Amniotic epithelial cell (primary cell): Measurements from ENCODE around the gene ITGAL.

ENCODE experiments used
- DNase-seq: peaks from one replicate; pipeline ENCODE4 v3.0.0-alpha.2; 2010; ENCODE audit warnings: low read depth

The ITGAL gene

DNA sequence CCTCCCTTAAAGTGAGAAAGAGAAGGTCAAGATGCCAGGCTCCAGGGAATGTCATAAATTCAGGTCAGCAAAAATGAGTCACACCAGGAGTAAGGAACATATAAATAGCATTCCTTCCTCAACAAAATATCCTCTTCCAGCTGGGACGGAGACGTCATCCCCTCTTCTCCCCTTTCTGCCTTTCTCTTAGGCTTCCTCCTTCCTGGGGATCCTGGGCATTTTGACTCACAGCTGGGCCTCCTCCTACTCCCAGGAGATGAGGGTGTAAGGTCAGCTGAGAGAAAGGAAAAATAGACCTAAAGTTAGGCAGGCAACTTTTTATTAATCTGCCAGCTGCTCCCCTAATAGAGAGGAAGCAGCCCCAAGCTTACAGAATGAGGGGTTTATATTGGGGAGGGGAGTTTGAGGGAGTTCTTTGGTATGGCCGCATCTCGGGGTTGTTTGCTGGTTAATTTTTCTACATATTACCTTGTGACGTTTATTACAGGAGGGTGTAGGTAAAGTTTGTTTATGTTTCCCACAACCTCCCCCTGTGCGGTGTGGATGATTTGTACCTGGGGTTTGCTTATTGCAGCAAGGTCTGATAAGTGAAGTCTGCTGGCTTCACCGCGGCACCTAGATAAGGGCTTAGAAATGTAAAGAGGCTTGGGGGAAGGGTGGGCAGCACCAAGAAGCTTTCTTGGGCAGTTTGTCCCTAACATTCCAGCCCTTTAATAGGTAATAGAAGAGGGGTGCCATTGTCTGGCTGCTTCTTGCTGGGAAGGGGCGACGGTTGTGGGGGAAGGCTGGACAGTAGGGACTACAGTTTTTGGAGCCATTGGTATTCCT lies 69.2 kb downstream of the ITGAL start:
- DNase-seq, result peak; percentile 89

DNA sequence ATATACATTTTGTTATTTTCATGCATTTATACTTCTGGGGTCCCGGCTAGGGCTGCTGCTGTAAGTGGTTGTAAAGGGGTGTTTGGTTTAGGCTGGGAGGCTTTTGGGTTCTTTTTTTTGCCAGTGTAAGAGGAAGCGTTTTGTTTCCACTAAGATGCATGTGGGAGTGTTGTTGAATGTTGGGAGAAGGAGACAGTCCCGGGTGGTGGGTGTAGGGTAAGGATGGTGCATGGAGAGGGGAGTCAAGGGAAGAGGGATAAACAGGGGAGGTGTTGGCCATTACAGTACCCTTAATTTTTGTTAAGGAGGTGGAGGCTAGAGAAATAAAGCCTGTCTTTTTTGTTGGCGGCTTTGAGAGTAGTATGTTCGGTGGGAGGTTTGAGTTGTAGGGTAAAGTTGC lies 70.5 kb downstream of the ITGAL start:
- no peak for DNase-seq

DNA sequence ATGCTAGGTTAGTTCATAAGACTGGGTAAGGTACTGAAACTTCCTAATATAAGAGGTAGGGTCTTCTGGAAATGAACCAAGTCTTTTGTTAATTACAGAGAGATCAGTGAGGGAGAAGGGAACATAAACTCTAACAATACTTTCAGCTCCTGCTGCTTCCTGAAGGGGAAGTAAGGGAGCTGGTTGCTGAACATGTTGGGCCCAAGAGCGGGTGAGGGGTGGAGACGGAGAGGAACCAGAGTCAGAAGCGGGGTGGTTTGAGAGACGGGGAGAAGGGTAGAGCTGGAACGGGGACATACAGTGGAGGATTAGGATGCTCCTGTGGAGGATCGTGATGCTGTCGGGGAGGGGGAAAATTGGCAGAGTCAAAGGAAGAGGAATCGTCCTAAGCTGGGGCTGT lies 73.6 kb downstream of the ITGAL start:
- DNase-seq, result no peak

DNA sequence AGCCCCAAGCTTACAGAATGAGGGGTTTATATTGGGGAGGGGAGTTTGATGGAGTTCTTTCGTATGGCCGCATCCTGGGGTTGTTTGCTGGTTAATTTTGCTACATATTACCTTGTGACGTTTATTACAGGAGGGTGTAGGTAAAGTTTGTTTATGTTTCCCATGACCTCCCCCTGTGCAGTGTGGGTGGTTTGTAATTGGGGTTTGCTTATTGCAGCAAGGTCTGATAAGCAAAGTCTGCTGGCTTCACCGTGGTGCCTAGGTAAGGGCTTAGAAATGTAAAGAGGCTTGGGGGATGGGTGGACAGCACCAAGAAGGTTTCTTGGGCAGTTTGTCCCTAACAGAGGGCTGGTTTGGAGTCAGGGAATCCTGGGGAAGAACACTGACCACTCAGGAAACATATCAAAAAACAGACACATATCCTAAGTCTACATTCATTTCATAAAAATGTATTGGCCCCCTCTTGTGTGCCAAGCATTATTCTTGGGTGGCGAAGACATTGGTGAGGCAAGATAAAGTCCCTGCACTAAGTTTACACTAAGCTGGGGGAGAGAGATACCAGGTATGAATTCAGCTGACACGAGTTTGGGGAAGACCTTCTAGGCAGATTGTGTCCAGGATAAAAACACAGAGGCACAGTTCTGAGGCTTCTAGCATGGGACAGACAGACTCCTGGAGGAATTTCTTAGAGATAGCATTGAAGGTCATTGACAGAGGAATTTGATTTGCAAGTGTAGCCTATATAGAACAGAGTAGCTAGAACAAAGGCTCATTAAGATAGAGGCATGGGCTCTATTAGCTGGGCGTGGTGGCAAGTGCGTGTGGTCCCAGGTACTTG lies 76.1 kb downstream of the ITGAL start:
- peak; percentile 39 for DNase-seq

DNA sequence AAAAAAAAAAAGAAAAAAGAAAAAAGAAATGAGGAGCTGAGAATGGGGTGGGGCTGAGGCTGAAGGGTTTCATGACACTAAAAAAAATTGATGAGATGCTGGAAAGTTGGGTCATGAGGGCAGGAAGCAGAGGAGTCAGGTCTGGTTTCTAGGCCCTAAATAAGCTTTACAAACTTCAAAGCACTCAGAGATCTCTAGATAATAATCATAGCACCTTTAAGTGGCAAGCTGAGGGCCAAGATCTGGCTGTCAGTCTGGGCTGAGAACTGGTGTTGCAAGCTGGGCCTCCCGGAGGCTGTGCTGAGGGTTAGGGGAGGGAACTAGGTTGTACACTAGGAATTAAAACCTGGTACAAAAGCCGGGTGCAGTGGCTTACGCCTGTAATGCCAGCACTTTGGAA lies 79.2 kb downstream of the ITGAL start:
- DNase-seq, result peak; percentile 43

DNA sequence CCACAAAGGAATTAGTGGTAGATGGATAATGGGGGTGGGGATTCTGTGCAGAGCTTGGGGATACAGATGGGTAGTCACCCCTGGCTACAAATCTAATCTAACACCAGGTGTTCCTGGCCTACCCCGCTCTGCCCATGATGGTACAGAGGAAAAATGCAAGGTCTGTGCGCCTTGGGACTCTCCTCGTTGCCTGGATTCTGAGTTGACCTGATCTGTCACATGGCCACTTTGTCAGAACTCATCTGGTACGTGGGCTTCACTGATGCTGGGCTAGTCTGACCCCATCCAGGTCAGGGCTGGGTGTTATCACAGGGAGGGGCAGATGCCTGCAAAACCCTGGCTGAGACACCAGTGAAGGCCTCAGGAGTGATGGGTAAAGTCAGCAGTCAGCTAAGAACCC lies 80.4 kb downstream of the ITGAL start:
- DNase-seq, result no peak

DNA sequence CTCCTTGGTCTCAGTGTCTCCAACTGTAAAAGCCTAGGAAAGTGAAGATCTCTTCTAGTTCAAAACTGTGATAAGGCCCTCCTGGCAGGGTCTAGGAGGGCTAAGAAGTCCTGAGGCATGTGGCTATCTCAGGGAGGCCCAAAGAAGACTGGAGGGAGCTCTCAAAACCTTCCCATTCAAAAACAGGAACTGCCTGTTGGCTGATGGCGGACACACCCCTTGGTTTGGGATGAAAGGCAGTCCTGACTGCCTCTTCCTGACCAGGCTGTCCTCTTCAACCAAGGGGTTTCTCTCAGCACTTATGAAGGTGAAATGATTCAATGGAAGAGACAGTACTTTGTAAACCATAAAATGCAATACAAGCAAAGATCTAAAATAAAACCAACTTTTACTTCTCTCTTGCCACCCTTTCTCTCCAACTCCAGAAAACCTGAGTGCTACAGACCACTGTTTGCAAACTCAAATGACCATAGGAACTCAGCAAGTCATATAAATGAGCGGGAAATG lies 80.9 kb downstream of the ITGAL start:
- DNase-seq, result no peak

DNA sequence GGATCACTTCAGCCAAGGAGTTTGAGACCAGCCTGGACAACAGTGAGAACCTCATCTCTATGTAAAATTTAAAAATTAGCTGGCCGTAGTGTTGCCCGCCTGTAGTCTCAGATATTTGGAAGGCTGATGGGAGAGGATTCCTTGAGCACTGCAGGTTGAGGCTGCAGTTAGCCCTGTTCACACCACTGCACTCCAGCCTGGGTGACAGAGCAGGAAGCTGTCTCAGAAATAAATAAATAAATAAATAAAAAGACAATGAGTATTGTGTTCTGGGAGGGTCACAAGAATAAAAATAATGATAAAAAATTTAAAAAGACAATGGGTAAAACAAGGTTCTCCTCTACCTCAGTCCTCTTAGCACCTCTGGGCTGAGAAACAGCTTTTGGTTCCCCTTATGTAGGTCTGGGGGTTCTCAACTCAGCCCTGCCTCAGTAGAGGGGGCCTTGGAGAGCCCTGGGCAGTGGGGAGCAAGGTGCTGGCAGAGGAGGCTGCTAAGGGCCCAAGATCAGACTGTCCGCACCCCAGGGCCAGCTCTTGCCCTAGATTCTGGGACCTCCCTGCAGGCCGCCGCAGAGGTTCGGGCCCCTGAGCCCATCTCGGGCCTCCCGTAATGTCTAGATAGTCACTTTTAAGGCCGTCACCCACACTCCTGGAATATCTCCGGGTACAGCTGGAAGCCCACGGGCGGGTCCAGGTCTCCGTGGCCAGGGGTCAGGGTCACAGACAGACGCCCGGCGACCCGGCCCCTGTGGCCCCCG lies 82.2 kb downstream of the ITGAL start:
- no peak for DNase-seq

DNA sequence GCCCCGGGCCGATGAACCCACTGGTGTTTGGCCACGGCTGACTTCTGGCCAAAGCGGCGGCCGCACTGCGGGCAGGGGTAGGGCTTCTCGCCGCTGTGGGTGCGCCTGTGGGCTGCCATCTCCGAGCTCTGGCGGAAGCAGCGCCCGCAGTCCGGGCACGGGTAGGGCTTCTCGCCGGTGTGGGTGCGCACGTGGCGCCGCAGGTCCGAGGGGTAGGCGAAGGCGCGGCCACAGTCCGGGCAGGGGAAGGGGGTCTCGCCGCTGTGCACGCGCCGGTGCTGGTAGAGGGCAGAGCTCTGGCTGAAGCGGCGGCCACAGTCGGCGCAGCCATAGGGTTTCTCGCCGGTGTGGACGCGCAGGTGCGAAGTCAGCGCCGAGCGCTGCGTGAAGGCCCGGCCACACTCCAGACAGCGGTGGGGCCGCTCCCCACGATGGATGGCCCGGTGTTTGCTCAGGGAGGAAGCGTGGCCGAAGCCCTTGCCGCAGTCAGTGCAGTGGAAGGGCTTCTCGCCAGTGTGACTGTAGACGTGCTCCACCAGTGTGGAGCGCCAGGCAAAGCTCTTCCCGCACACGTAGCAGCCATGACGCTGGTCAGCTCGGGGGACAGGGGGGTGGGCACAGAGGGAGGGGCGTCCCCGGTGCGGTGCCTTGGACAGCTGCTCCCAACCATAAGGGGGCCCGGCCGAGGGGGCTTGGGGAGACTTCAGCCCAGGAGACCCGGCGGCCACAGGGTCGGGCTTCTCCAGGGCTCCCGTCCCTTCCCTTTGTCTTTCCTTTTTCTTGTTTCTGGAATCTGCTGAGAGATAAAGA lies 83.0 kb downstream of the ITGAL start:
- DNase-seq, result no peak

DNA sequence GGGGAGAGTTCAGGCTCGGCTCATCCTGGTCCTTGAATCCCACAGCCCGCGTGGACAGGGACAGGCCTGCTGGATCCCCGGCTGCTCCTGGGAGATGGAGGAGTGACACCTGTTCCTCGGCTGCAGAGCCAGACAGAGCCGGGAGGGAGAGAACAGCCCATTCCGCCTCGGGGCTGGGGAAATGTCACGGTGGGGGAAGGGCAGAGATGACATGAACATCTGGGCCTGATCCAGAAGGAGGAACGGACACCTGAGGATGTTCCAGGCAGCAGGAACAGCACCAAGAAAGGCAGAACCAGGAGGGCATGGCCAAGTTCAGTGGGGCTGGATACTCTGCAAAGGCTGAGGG lies 83.6 kb downstream of the ITGAL start:
- no peak for DNase-seq

DNA sequence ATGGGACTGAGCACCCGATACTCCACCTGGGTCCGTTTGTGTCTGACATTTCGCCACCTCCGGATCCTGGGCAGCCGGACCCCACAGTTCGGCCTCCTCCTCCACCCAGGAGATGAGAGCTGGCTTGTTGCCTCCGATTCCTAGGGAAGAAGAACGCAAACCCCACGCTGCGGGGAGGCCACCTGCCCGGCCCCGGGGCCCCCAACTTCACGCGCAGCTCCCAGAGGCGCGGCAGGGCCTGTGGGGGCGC lies 85.1 kb downstream of the ITGAL start:
- DNase-seq, result no peak

DNA sequence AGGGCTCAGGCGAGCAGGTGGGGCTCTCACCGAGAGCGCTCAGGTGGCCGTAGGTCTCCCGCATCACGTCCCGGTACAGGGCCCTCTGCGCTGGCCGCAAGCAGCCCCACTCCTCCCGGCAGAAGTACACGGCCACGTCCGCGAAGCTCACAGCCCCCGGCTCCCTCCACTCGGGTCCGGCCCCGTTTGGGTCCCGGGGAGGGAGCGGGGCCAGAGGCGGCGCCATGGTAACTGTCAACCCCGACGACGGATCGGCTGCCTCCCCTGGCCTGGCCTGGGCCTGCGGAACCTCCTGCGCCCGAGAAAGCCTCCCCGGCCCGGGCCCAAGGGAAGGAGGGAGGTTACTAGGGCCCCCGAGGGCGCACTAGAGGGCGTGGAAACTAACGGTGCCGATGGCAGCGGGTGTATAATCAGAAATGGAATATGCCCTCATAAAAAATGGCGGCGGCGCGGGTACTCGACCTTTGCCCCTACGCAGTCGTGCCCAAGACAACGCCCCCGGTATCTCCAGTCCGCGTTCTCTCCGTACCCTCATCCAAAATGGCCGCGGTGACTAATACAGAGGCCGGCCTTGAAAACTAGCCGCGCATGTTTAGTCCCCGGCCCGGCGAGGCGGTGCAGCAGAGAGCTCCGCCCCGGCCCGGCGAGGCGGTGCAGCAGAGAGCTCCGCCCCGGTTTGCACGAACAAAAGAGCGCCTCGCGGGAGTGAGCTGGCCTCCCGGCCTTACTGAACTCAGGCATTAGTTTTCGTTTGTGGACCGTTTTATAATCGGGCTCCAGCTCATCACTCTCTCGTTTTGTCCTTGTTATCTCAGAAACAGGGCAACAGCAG lies 85.6 kb downstream of the ITGAL start, which contains the start of gene ZNF764:
TSS of gene ZNF764 (minus strand) at position 418 of the 832 bp plus-strand sequence. CDS start at position 226, 192 bp downstream.
- peak; percentile 98 for DNase-seq

DNA sequence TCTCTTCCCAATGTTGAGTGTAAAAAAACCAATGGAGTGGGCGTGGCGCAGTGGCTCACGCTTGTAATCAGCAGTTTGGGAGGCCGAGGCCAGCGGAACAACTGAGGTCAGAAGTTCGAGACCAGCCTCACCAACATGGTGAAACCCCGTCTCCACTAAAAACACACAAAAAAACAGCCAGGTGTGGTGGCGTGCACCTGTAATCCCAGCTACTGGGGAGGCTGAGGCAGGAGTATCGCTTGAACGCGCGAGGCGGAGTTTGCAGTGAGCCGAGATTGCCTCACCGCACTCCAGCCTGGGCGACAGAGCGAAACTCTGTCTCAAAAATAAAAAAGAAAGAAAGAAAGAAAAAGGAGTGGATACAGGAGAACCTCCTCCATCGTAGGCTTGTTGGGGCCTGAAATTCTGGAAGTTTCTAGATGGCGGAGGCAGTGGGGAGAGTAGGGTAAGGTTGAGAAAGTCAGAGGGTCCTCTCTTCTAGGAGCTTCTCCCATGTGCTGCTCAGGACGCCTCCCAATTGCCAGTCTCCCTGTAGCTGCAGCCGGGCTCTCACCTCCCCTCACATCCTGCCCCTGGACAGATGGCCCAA lies 86.3 kb downstream of the ITGAL start:
- no peak for DNase-seq

DNA sequence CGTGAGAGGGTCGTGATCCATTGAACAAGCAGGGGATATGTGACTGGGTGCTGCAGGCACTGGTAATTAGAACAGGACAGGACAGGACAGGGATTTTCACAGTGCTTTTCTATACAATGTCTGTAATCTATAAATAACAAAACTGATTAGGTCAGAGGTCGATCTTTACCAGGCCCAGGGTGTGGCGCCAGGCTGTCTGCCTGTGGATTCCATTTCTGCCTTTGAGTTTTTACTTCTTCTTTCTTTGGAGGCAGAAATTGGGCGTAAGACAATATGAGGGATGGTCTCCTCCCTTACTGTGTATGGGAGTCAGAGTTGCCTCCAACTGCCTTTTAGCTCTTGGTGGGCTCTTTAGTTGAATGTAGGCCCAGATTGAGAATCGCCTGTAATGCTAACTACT lies 87.1 kb downstream of the ITGAL start:
- no peak for DNase-seq

DNA sequence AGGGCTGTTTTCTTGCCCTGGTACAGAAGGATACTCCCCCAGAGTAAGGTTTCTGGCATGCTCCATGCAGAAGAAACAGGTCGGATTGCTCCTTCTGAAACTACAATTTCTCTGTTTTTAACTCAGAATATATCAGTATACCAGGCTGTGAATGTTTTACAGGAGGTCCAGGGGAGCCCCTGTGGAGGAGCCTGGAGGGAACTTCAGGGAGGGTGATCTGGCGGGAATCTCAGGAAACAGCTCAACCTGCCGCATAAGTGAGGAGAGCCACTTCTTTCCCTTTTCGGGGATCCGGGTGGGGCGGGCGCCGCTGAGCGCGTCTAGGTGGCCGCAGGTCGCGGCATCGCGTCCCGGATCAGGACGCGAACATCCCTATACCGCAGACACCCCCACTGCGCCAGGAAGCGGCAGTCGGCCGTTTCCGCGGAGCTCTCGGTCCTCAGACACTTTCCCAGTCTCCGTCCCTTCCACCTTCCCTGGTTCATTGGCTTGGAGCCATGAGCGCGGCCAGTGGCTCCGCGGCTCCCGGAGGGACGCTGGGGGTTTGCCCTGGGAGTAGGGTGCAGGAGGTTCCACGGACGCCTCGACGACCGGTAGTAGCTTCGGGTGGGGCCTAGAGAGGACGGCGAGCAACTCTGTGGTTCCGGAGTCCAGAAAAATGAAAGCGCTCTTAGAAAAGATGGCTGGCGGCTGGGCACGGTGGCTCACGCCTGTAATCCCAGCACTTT lies 88.7 kb downstream of the ITGAL start:
- DNase-seq, result no peak

DNA sequence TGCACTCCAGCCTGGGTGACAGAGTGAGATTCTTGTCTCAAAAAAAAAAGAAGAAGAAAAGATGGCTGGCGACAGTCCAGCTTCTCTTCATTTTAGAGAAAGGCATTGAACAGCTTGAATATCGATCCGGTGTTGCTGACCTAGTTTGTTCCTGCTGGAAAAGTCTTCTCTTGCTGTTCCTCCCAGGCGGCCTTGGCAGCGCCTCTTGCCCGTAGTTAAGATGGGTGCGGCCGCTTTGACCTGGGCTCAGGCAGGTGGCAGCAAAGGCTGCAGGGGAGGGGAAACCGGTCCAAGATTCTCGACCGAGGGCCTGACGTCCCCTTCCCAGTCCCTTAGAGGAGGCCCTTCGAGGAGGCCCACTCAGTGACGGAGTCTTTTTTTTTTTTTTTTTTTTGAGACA lies 89.5 kb downstream of the ITGAL start:
- no peak for DNase-seq

DNA sequence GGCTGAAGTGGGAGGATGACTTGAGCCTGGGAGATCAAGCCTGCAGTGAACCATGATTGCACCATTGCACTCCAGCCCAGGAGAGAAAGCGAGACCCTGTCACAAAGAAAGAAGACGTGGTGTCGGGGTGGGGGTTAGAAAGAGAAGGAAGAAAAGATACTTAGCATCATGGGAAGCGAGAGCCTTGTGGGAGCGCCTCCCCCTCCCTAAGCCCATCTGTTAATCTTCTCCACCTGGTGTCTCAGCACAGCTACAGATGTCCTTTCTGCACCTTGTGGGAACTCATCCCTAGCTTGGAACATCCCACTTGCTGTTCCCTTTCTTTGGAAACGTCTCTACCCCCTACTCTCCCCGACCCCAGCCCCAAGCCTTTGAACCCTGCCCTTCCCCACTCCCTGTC lies 93.0 kb downstream of the ITGAL start:
- DNase-seq, result no peak

DNA sequence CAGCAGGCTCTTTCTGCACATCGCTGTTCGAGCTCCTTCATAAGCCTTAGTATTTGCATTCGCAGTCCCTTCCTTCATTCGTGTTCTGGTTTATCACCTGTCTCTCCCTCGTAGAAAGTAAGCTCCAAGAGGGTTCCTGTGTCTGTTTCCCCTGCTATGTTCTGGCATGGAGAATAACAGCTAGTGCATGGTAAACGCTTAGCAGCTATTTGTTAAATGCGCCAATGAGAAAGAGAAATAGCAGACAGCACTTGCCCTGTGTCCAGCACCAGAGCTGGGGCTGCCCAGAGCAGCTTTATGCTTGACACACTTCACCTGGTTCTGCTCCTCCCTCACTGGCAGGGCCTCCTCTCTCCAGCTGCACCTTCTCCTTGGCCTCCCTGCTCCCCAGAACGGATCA lies 93.4 kb downstream of the ITGAL start:
- DNase-seq, result no peak

DNA sequence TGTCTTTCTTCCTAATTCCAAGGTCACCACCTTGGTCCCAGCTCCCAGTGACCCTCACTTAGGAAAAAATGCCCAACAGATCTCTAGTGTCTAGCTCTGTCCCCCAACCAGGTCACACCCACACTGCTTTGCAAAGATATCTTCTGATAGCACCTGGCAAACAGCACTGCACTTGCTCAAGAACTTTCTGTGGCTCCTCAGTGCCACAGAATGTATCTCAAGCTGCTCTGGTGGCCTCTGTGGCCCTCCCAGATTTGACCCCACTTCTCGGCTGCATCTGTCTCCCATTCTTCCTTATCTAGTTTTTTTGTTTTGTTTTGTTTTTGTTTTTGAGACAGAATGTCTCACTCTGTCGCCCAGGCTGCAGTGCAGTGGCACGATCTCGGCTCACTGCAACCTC lies 94.0 kb downstream of the ITGAL start:
- DNase-seq, result no peak
